Colonic mucosa (tissue), 4 donors: ENCODE data around the gene RBM6. TPM values are rescaled to one million over a fixed set of nuclear protein-coding genes. Genes with fewer than 3 reads are reported as not detected.

Experiments used
- DNase-seq: peaks from one replicate; pipeline ENCODE4 v3.0.0-alpha.2; 2020
- H3K27ac ChIP-seq: fragments of 200-600 bp; one replicate; pipeline ENCODE4 v1.8.0; 2021
- H3K27me3 ChIP-seq: fragments of 200-600 bp; one replicate; pipeline ENCODE4 v1.8.0; 2021
- H3K36me3 ChIP-seq: fragments of 200-600 bp; one replicate; pipeline ENCODE4 v1.8.0; 2021
- H3K4me1 ChIP-seq: fragments of 200-600 bp; one replicate; pipeline ENCODE4 v1.8.0; 2021; ENCODE audit warnings: mild to moderate bottlenecking
- H3K4me3 ChIP-seq: fragments of 200-600 bp; one replicate; pipeline ENCODE4 v1.8.0; 2021
- H3K9ac ChIP-seq, 2 donors: one replicate each; pipeline ENCODE4 v1.7.0; 2013; ENCODE audit warnings: control low read depth in 2 of 2, low read depth in 2 of 2, low read length in 2 of 2
- H3K9me3 ChIP-seq: fragments of 200-600 bp; one replicate; pipeline ENCODE4 v1.8.0; 2021
- intact Hi-C: fragments of 100-400 bp; cut with DNase I; formaldehyde crosslinking; loops from one replicate; pipeline ENCODE4 v1.14.1; 2022
- total RNA-seq, 2 donors: library from RNA; stranded (reverse); fragmentation: NEBNext Ultra II Directional in 1 of 2; extraction: Animal tissue kit (Norgen Biotek cat#: 25700) in 1 of 2; gene quantifications; one replicate each; pipeline ENCODE4 v1.2.1, GENCODE V29; 2021
- TF ChIP-seq, protein P1 (sequence below): fragments of 200-600 bp; IDR thresholded peaks from one replicate; pipeline ENCODE4 v1.8.0; 2022; ENCODE audit warnings: antibody characterized with exemption, mild to moderate bottlenecking
- donor health status: healthy.
- donor health status: DM: no; HTN: no; CAD: no.
- donor health status: DM: no; HTN: no; CAD: no.

The RBM6 gene
- total RNA-seq, 2 donors from 2014 or later = 49.8 to 60.3 TPM

DNA sequence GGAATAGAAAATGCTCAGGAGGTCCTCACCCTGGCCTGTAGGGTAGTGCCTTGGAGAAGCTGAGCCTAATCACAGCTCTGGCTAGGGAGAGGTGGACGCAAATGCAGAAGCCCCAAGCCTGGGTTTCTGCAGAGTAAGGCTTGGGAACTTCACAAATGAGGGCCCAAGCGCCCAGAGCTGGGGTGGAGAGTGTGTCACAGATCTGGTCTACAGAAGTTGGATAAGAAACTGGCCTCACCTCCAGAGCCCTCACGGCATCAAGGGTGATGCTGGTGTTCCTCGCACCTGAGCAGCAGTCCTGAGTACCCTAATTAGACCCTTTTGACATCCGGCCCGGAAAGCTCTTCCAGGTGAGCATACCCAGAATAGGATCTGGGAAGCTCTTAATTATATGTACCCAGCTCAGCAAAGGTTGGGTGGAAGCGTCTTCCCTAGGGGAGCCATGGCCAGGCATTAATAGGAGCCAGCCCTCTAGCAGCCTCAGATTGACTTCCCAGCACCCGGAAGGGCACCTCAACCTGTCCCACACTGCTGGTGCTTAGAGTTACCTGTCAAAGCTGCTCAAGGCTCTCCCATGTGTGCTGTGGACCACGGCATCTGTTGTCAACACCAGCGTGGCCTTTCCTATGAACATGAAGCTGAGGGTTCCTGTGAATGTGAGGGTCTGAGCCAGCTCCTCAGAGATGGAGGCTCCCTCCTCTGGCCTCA is 180.6 kb downstream of the RBM6 start:
- H3K9ac ChIP-seq = no peak overlapping the region
- no peaks in the 10 kb centered on the region for H3K9me3 ChIP-seq
- no peaks in the 10 kb centered on the region for H3K27me3 ChIP-seq
- no peak for DNase-seq
- H3K4me1 ChIP-seq = no peaks in the 10 kb centered on the region
- peaks cover 30% of the 10 kb centered on the region for H3K36me3 ChIP-seq
- H3K27ac ChIP-seq = no peak overlapping the region
- H3K4me3 ChIP-seq = no peak overlapping the region
- intact Hi-C loops = loop anchor here (2.0 kb wide), 1 partner anchor 68 kb away; no protein-coding TSS in a partner anchor
- TF ChIP-seq, protein P1, sequence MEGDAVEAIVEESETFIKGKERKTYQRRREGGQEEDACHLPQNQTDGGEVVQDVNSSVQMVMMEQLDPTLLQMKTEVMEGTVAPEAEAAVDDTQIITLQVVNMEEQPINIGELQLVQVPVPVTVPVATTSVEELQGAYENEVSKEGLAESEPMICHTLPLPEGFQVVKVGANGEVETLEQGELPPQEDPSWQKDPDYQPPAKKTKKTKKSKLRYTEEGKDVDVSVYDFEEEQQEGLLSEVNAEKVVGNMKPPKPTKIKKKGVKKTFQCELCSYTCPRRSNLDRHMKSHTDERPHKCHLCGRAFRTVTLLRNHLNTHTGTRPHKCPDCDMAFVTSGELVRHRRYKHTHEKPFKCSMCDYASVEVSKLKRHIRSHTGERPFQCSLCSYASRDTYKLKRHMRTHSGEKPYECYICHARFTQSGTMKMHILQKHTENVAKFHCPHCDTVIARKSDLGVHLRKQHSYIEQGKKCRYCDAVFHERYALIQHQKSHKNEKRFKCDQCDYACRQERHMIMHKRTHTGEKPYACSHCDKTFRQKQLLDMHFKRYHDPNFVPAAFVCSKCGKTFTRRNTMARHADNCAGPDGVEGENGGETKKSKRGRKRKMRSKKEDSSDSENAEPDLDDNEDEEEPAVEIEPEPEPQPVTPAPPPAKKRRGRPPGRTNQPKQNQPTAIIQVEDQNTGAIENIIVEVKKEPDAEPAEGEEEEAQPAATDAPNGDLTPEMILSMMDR = no peak

- TF ChIP-seq, protein P1 = peak; percentile 68
- no peaks in the 10 kb centered on the region for H3K27me3 ChIP-seq
- peak; percentile 80 for DNase-seq
- no peak overlapping the region for H3K27ac ChIP-seq
- no peaks in the 10 kb centered on the region for H3K4me1 ChIP-seq
- intact Hi-C loops = loop anchor here (2.0 kb wide), 1 partner anchor 67 kb away; no protein-coding TSS in a partner anchor
- H3K9ac ChIP-seq = no peak overlapping the region
- H3K4me3 ChIP-seq = no peak overlapping the region
- no peaks in the 10 kb centered on the region for H3K9me3 ChIP-seq
- H3K36me3 ChIP-seq = peaks cover 22% of the 10 kb centered on the region
Measured at GRCh38 chr3:50121072-50122032, 181.4 kb downstream of the RBM6 start.

DNA sequence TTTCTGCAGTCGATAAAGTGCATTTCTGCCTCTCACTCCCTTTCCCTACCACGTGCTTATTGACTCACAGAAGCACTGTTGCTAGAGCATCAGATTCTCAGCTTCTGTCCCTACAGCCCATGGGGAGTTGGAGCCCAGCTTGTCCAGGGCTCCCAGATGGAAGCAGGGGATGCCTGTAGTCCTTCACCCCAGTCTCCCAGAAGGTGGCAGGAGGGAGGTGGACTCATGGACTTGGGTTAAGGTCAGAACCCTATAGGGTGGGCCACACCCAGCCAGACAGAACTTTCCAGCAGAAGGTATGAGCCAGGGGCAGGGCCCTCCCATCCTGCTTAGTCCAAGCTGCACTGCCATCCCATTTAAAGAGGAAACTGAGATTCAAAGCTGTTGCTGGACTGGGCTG is 182.1 kb downstream of the RBM6 start:
- intact Hi-C loops = no loop called here
- TF ChIP-seq, protein P1 = no peak
- DNase-seq = peak; percentile 39

GRCh38 chr3:50122661-50123391 is 182.9 kb downstream of the RBM6 start:
- no peak overlapping the region for H3K4me3 ChIP-seq
- H3K9me3 ChIP-seq = no peaks in the 10 kb centered on the region
- H3K27ac ChIP-seq = no peak overlapping the region
- H3K36me3 ChIP-seq = peaks cover 11% of the 10 kb centered on the region
- intact Hi-C loops = no loop called here
- H3K27me3 ChIP-seq = no peaks in the 10 kb centered on the region
- no peak overlapping the region for H3K9ac ChIP-seq
- H3K4me1 ChIP-seq = no peaks in the 10 kb centered on the region
- TF ChIP-seq, protein P1 = no peak
- DNase-seq = no peak

More for the DNA sequence above, 182.1 kb downstream of the RBM6 start:
- Histone ChIP-seq H3K36me3 (peaks cover 18% of the 10 kb centered on the region), H3K9me3 (no peaks in the 10 kb centered on the region), H3K4me1 (no peaks in the 10 kb centered on the region), H3K4me3 (no peak overlapping the region), H3K27ac (no peak overlapping the region), H3K9ac (no peak overlapping the region), H3K27me3 (no peaks in the 10 kb centered on the region)

GRCh38 chr3:50123394-50124051 is 183.6 kb downstream of the RBM6 start:
- Histone ChIP-seq H3K36me3 (peaks cover 5% of the 10 kb centered on the region), H3K27ac (no peak overlapping the region), H3K9ac (no peak overlapping the region), H3K9me3 (no peaks in the 10 kb centered on the region), H3K4me1 (no peaks in the 10 kb centered on the region), H3K4me3 (no peak overlapping the region), H3K27me3 (no peaks in the 10 kb centered on the region)
- intact Hi-C loops = no loop called here
- TF ChIP-seq, protein P1 = no peak
- DNase-seq = no peak
